ENCODE results near the gene KCNC3.
A peak's percentile ranks its signal among the peaks of the same experiment; 100 is the strongest.

The KCNC3 gene

GRCh38 chr19:50326101-50326664, 3.0 kb downstream of the KCNC3 start:
- no peak for DNase-seq

- peak; percentile 64 for DNase-seq
Measured at GRCh38 chr19:50325310-50326100, 3.7 kb downstream of the KCNC3 start.

- DNase-seq, result no peak
Measured at GRCh38 chr19:50324331-50324730, 4.8 kb downstream of the KCNC3 start.

- DNase-seq, result no peak
Measured at GRCh38 chr19:50323782-50324133, 5.4 kb downstream of the KCNC3 start.

- no peak for DNase-seq
Measured at GRCh38 chr19:50322931-50323781, 6.0 kb downstream of the KCNC3 start.

GRCh38 chr19:50322234-50322633, 6.9 kb downstream of the KCNC3 start:
- DNase-seq, result no peak

GRCh38 chr19:50321831-50322230, 7.3 kb downstream of the KCNC3 start:
- no peak for DNase-seq

GRCh38 chr19:50320596-50320995, 8.6 kb downstream of the KCNC3 start:
- no peak for DNase-seq

- DNase-seq, result no peak
Measured at GRCh38 chr19:50320051-50320450, 9.1 kb downstream of the KCNC3 start.

GRCh38 chr19:50319156-50319555, 10.0 kb downstream of the KCNC3 start:
- DNase-seq, result no peak

- DNase-seq, result no peak
Measured at GRCh38 chr19:50318438-50318837, 10.7 kb downstream of the KCNC3 start.

GRCh38 chr19:50317115-50317514, 12.1 kb downstream of the KCNC3 start:
- DNase-seq, result no peak

- DNase-seq, result no peak
Measured at GRCh38 chr19:50315773-50316448, 13.3 kb downstream of the KCNC3 start.

GRCh38 chr19:50314724-50315708, 14.2 kb downstream of the KCNC3 start:
- no peak for DNase-seq

- DNase-seq, result no peak
Measured at GRCh38 chr19:50313812-50314536, 15.2 kb downstream of the KCNC3 start.

GRCh38 chr19:50312967-50313811, 16.0 kb downstream of the KCNC3 start:
- no peak for DNase-seq

GRCh38 chr19:50311723-50312635, 17.2 kb downstream of the KCNC3 start:
- DNase-seq, result no peak

- DNase-seq, result no peak
Measured at GRCh38 chr19:50310759-50311465, 18.3 kb downstream of the KCNC3 start.

Data from activated T-cell treated with anti-CD3 and anti-CD28 coated beads for 4 hours (primary cell).